ENCODE data around the gene LTBP4.

The LTBP4 gene

GRCh38 chr19:40597329-40597838 is 3.8 kb upstream of the LTBP4 start:
- no peak for DNase-seq (ENCODE audit: low read depth in 3 of 3)

- peak; percentile 66 to 83 (median 74) for DNase-seq (ENCODE audit: low read depth in 3 of 3)
These were observed 2.9 kb upstream of the LTBP4 start for GRCh38 chr19:40598121-40598917.

- DNase-seq (ENCODE audit: low read depth in 3 of 3): no peak
These were observed 2.3 kb upstream of the LTBP4 start for GRCh38 chr19:40598918-40599307.

GRCh38 chr19:40599331-40599901 is 1.8 kb upstream of the LTBP4 start:
- DNase-seq (ENCODE audit: low read depth in 3 of 3): no peak

GRCh38 chr19:40599902-40600569 is 1.1 kb upstream of the LTBP4 start:
- no peak for DNase-seq (ENCODE audit: low read depth in 3 of 3)

GRCh38 chr19:40600570-40601133 is 517 bp upstream of the LTBP4 start:
- no peak for DNase-seq (ENCODE audit: low read depth in 3 of 3)

- no peak for DNase-seq (ENCODE audit: low read depth in 3 of 3)
These were observed 1.9 kb downstream of the LTBP4 start for GRCh38 chr19:40603071-40603388.

- peak; percentile 84 to 97 (median 93) for DNase-seq (ENCODE audit: low read depth in 3 of 3)
These were observed 2.4 kb downstream of the LTBP4 start for GRCh38 chr19:40603389-40604170.

- no peak for DNase-seq (ENCODE audit: low read depth in 3 of 3)
These were observed 3.0 kb downstream of the LTBP4 start for GRCh38 chr19:40604171-40604646.

- DNase-seq (ENCODE audit: low read depth in 3 of 3): no peak
These were observed 3.6 kb downstream of the LTBP4 start for GRCh38 chr19:40604647-40605215.

GRCh38 chr19:40605216-40605971 is 4.2 kb downstream of the LTBP4 start:
- DNase-seq (ENCODE audit: low read depth in 3 of 3): peak; percentile 44 to 75 (median 49)

- no peak for DNase-seq (ENCODE audit: low read depth in 3 of 3)
These were observed 6.4 kb downstream of the LTBP4 start for GRCh38 chr19:40607311-40608239.

GRCh38 chr19:40608240-40608621 is 7.1 kb downstream of the LTBP4 start:
- DNase-seq (ENCODE audit: low read depth in 3 of 3): no peak

- DNase-seq (ENCODE audit: low read depth in 3 of 3): no peak
These were observed 7.8 kb downstream of the LTBP4 start for GRCh38 chr19:40608957-40609356.

GRCh38 chr19:40609561-40610395 is 8.6 kb downstream of the LTBP4 start:
- DNase-seq (ENCODE audit: low read depth in 3 of 3): peak; percentile 83 to 95 (median 86)

GRCh38 chr19:40610396-40611064 is 9.4 kb downstream of the LTBP4 start:
- DNase-seq (ENCODE audit: low read depth in 3 of 3): peak in 2 of 3 experiments; percentile 31 to 57

GRCh38 chr19:40611096-40611495 is 9.9 kb downstream of the LTBP4 start:
- DNase-seq (ENCODE audit: low read depth in 3 of 3): no peak

Measured in stimulated activated CD4-positive, alpha-beta T cell treated with anti-CD3 and anti-CD28 coated beads, TNF-alpha, amount 100 ng/mL, for 24 hours (primary cell).